RKO (cell line): ENCODE results near the gene PCDH7.

ENCODE experiments used
- DNase-seq: peaks from one replicate; pipeline ENCODE4 v3.0.0-alpha.2; 2016; ENCODE audit warnings: low spot score

PCDH7 gene

GRCh38 chr4:30727409-30727808 is 7.2 kb downstream of the PCDH7 start:
- DNase-seq: no peak

GRCh38 chr4:30728311-30728710 is 8.1 kb downstream of the PCDH7 start:
- DNase-seq: no peak

- DNase-seq: no peak
Measured at GRCh38 chr4:30743897-30744296, 23.7 kb downstream of the PCDH7 start.

- DNase-seq: no peak
Measured at GRCh38 chr4:30744386-30744785, 24.2 kb downstream of the PCDH7 start.

- DNase-seq: no peak
Measured at GRCh38 chr4:30744957-30745640, 24.9 kb downstream of the PCDH7 start.

- no peak for DNase-seq
Measured at GRCh38 chr4:30746735-30747134, 26.6 kb downstream of the PCDH7 start.

- no peak for DNase-seq
Measured at GRCh38 chr4:30753316-30753715, 33.1 kb downstream of the PCDH7 start.

GRCh38 chr4:30754021-30754420 is 33.9 kb downstream of the PCDH7 start:
- no peak for DNase-seq

- no peak for DNase-seq
Measured at GRCh38 chr4:30755346-30755745, 35.2 kb downstream of the PCDH7 start.

- DNase-seq: no peak
Measured at GRCh38 chr4:30756553-30756952, 36.4 kb downstream of the PCDH7 start.

- peak; percentile 88 for DNase-seq
Measured at GRCh38 chr4:30757357-30757756, 37.2 kb downstream of the PCDH7 start.

- no peak for DNase-seq
Measured at GRCh38 chr4:30760551-30760950, 40.4 kb downstream of the PCDH7 start.

- no peak for DNase-seq
Measured at GRCh38 chr4:30763321-30763727, 43.2 kb downstream of the PCDH7 start.

- DNase-seq: no peak
Measured at GRCh38 chr4:30765022-30765421, 44.9 kb downstream of the PCDH7 start.

- no peak for DNase-seq
Measured at GRCh38 chr4:30767147-30767845, 47.1 kb downstream of the PCDH7 start.

GRCh38 chr4:30768277-30768676 is 48.1 kb downstream of the PCDH7 start:
- DNase-seq: no peak

GRCh38 chr4:30769093-30769492 is 48.9 kb downstream of the PCDH7 start:
- no peak for DNase-seq

GRCh38 chr4:30770049-30770549 is 49.9 kb downstream of the PCDH7 start:
- peak; percentile 3 for DNase-seq

- no peak for DNase-seq
Measured at GRCh38 chr4:30770812-30771211, 50.6 kb downstream of the PCDH7 start.

- DNase-seq: no peak
Measured at GRCh38 chr4:30776451-30776850, 56.3 kb downstream of the PCDH7 start.

GRCh38 chr4:30776921-30777415 is 56.8 kb downstream of the PCDH7 start:
- no peak for DNase-seq
